Activated CD8-positive, alpha-beta memory T cell treated with anti-CD3 and anti-CD28 coated beads for 1 hour (primary cell): ENCODE data around the gene WWOX.

ENCODE experiments used
- DNase-seq, 2 donors: peaks; one replicate each; pipeline ENCODE4 v3.0.0-alpha.2; 2020; ENCODE audit warnings: low read depth in 1 of 2; ENCODE audit errors: extremely low read depth in 1 of 2

Gene WWOX

GRCh38 chr16:78102865-78103264 lies 3.4 kb downstream of the WWOX start:
- DNase-seq, result no peak

- DNase-seq, result no peak
These were observed 6.1 kb downstream of the WWOX start for GRCh38 chr16:78105517-78105916.

- no peak for DNase-seq
These were observed 7.2 kb downstream of the WWOX start for GRCh38 chr16:78106686-78107085.

- no peak for DNase-seq
These were observed 9.0 kb downstream of the WWOX start for GRCh38 chr16:78108451-78108850.

- DNase-seq, result no peak
These were observed 13.8 kb downstream of the WWOX start for GRCh38 chr16:78113258-78113657.

GRCh38 chr16:78115659-78116058 lies 16.2 kb downstream of the WWOX start:
- no peak for DNase-seq

- DNase-seq, result no peak
These were observed 17.5 kb downstream of the WWOX start for GRCh38 chr16:78116946-78117345.

GRCh38 chr16:78117391-78117790 lies 17.9 kb downstream of the WWOX start:
- DNase-seq, result no peak

GRCh38 chr16:78118469-78119025 lies 19.1 kb downstream of the WWOX start:
- no peak for DNase-seq

- no peak for DNase-seq
These were observed 23.4 kb downstream of the WWOX start for GRCh38 chr16:78122774-78123315.

GRCh38 chr16:78125112-78125844 lies 25.8 kb downstream of the WWOX start:
- no peak for DNase-seq

GRCh38 chr16:78126662-78127061 lies 27.2 kb downstream of the WWOX start:
- no peak for DNase-seq

GRCh38 chr16:78127130-78127529 lies 27.7 kb downstream of the WWOX start:
- no peak for DNase-seq

GRCh38 chr16:78128913-78129312 lies 29.5 kb downstream of the WWOX start:
- no peak for DNase-seq

GRCh38 chr16:78129349-78129748 lies 29.9 kb downstream of the WWOX start:
- no peak for DNase-seq

- no peak for DNase-seq
These were observed 30.7 kb downstream of the WWOX start for GRCh38 chr16:78130083-78130608.

- DNase-seq, result no peak
These were observed 31.5 kb downstream of the WWOX start for GRCh38 chr16:78130950-78131349.

GRCh38 chr16:78133919-78134318 lies 34.5 kb downstream of the WWOX start:
- DNase-seq, result no peak

- DNase-seq, result no peak
These were observed 35.6 kb downstream of the WWOX start for GRCh38 chr16:78134944-78135619.

GRCh38 chr16:78137179-78137578 lies 37.7 kb downstream of the WWOX start:
- no peak for DNase-seq

GRCh38 chr16:78137782-78138616 lies 38.5 kb downstream of the WWOX start:
- no peak for DNase-seq
